ENCODE measurements around the gene RTCB. TPM values are rescaled to one million over a fixed set of nuclear protein-coding genes. Genes with fewer than 3 reads are reported as not detected.
A peak's percentile ranks its signal among the peaks of the same experiment; 100 is the strongest.

RTCB gene
- 100 to 1,000 TPM in 3 of 4 donors, 10 to 100 TPM in 1; 75.7 to 206 (median 123) TPM for polyA plus RNA-seq
- long read RNA-seq, donor 1, transcript RTCB-205 (5 exons, 767 nt), result minor isoform, 8 of 87 reads
- long read RNA-seq, donor 1, transcript RTCB-201 (12 exons, 2,027 nt), result major isoform, 55 of 87 reads
- long read RNA-seq, donor 1, partial matches to known transcripts, result 23 of 87 reads
- long read RNA-seq, donor 1, other reads (novel, unspliced or antisense), result 0 of 87 reads
- long read RNA-seq, donor 2, transcript RTCB-201 (12 exons, 2,027 nt), result major isoform, 15 of 16 reads
- long read RNA-seq, donor 2, partial matches to known transcripts, result 0 of 16 reads
- long read RNA-seq, donor 2, other reads (novel, unspliced or antisense), result 0 of 16 reads
- long read RNA-seq, donor 3, transcript RTCB-201 (12 exons, 2,027 nt), result major isoform, 10 of 29 reads
- long read RNA-seq, donor 3, transcript RTCB-205 (5 exons, 767 nt), result minor isoform, 8 of 29 reads
- long read RNA-seq, donor 3, partial matches to known transcripts, result 11 of 29 reads
- long read RNA-seq, donor 3, other reads (novel, unspliced or antisense), result 0 of 29 reads
- long read RNA-seq, donor 4, partial matches to known transcripts, result 0 of 1 reads
- long read RNA-seq, donor 4, other reads (novel, unspliced or antisense), result 0 of 1 reads
- long read RNA-seq, donor 5, partial matches to known transcripts, result 8 of 11 reads
- long read RNA-seq, donor 5, other reads (novel, unspliced or antisense), result 0 of 11 reads
- long read RNA-seq, donor 6, transcript RTCB-201 (12 exons, 2,027 nt), result major isoform, 26 of 37 reads
- long read RNA-seq, donor 6, partial matches to known transcripts, result 8 of 37 reads
- long read RNA-seq, donor 6, other reads (novel, unspliced or antisense), result 0 of 37 reads
- long read RNA-seq, donor 7, transcript RTCB-201 (12 exons, 2,027 nt), result major isoform, 24 of 49 reads
- long read RNA-seq, donor 7, partial matches to known transcripts, result 21 of 49 reads
- long read RNA-seq, donor 7, other reads (novel, unspliced or antisense), result 0 of 49 reads
- long read RNA-seq, donor 8, partial matches to known transcripts, result 0 of 4 reads
- long read RNA-seq, donor 8, other reads (novel, unspliced or antisense), result 0 of 4 reads
- long read RNA-seq, donor 9, partial matches to known transcripts, result 0 of 4 reads
- long read RNA-seq, donor 9, other reads (novel, unspliced or antisense), result 0 of 4 reads
- long read RNA-seq, donor 10, transcript RTCB-201 (12 exons, 2,027 nt), result major isoform, 20 of 36 reads
- long read RNA-seq, donor 10, partial matches to known transcripts, result 14 of 36 reads
- long read RNA-seq, donor 10, other reads (novel, unspliced or antisense), result 0 of 36 reads

DNA sequence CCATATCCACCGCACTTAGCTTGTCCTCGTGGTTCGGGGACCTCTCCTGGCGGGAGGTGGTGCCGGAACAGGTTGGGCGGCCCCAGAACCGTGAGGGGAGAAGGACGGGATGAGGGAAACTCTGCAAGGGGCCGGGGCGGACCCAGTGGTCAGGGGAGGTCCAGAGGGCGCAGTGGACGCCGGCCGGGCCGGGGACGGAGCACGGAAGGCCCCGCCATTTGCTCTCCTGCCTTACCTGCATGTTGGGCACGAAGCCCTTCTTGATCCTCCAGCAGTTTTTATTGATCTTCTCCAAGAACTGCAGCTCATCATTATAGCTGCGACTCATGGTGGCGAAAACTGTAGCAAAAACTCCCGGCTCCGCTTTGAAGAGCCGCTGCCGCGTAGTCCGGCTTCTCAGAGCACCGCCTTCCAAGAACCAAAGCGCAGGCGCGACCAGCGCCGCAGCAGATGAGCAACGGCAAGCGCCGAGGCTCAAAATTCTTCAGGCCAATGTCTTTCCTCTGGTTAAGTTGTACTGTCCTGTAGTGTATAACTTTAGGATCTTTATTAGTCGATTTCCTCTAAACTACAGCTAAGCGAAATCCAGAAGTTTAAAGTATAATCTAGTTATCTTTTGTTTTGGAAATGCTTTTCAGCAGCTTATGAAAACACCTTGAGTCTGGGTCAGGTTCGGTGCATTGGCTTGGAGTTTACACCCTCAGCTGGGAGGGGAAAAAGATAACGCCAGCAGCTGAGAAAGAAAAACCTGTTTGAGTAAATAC is at the start of gene RTCB:
TSS of gene RTCB (minus strand) at position 419 of the 764 bp plus-strand sequence. CDS start at position 328, 91 bp downstream.
- H3K4me1 ChIP-seq (ENCODE audit: control insufficient read depth in 3 of 3, insufficient read depth in 2 of 3, low read depth in 1 of 3, low read length in 2 of 3), result peaks cover 4 to 21% (median 16%) of the 10 kb centered on the region in 3 donors
- H3K9me3 ChIP-seq (ENCODE audit: control insufficient read depth in 2 of 2, insufficient read depth in 1 of 2, low read depth in 1 of 2, low read length in 1 of 2), result no peaks in the 10 kb centered on the region
- FAIRE-seq (no peak), DNase-seq (peak; percentile 92 to 99)
- peak within 1 kb of the TSS; percentile 65 to 83 (median 80) for H3K27ac ChIP-seq (ENCODE audit: low read depth in 1 of 3, low read length in 2 of 3)
- no peaks in the 10 kb centered on the region for H3K27me3 ChIP-seq (ENCODE audit: control insufficient read depth in 3 of 3, insufficient read depth in 3 of 3, low read length in 3 of 3)
- WGBS, 3 donors, result 0 to 2% (median 1%) methylated on average over 40 of the region's 40 CpGs
- peak within 1 kb of the TSS; percentile 75 to 97 (median 94) for H3K4me3 ChIP-seq (ENCODE audit: low read depth in 1 of 3, low read length in 3 of 3)
- peaks cover 4 to 7% (median 6%) of the 10 kb centered on the region in 3 donors for H3K36me3 ChIP-seq (ENCODE audit: control insufficient read depth in 3 of 3, insufficient read depth in 2 of 3, low read depth in 1 of 3, low read length in 3 of 3)

DNA sequence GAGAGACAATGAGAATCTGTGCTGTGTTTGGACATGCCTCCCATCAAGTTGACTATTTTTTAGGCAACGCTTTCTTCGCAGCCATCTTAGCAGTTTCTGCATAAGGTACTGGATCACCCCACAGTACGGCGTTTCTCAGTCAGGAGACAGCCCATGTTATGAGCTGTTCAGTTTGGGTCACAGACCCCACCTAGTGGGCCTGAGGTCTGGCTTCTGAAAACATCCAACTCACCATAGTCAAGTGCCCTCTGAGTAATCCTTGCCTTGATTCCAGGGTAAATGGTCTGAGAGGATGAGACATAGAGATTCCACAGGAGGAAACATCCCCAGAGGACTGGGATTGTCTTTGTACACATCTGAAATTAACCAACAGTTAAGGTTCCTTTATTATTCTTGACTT is 45.0 kb upstream of the RTCB start:
- Histone ChIP-seq H3K27ac (ENCODE audit: low read depth in 1 of 3, low read length in 2 of 3) (no peak overlapping the region), H3K36me3 (ENCODE audit: control insufficient read depth in 3 of 3, insufficient read depth in 2 of 3, low read depth in 1 of 3, low read length in 3 of 3) (no peaks in the 10 kb centered on the region), H3K4me3 (ENCODE audit: low read depth in 1 of 3, low read length in 3 of 3) (no peak overlapping the region), H3K9me3 (ENCODE audit: control insufficient read depth in 2 of 2, insufficient read depth in 1 of 2, low read depth in 1 of 2, low read length in 1 of 2) (no peaks in the 10 kb centered on the region), H3K4me1 (ENCODE audit: control insufficient read depth in 3 of 3, insufficient read depth in 2 of 3, low read depth in 1 of 3, low read length in 2 of 3) (no peaks in the 10 kb centered on the region), H3K27me3 (ENCODE audit: control insufficient read depth in 3 of 3, insufficient read depth in 3 of 3, low read length in 3 of 3) (peaks cover 0 to 4% (median 4%) of the 10 kb centered on the region in 3 donors)
- 87 to 90% (median 90%) methylated on average over 4 of the region's 4 CpGs for WGBS, 3 donors
- DNase-seq, result no peak
- no peak for FAIRE-seq

DNA sequence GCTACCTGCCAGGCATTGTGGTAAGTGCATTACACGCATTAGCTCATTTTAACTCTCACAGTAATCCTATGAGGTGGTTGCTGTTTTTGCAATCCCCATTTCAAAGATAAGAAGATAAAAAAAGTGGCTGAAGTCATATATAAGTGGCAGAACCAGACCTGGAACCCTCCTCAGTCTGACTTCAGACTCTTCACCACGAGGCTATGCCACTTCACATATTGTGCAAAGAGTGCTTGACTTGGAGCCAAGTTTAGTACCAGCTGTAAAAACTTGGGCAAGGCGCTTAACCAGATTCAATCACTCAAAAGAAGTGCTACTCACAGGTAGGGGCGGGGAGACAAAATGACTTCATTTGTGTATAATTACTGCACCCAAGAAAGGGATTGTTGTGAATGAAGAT is 36.9 kb upstream of the RTCB start:
- DNase-seq (peak in 1 of 2 donors; percentile 13), FAIRE-seq (no peak)
- WGBS, 3 donors, result 17 to 52% (median 27%) methylated on average over 4 of the region's 4 CpGs
- H3K27ac ChIP-seq (ENCODE audit: low read depth in 1 of 3, low read length in 2 of 3), result no peak overlapping the region
- H3K9me3 ChIP-seq (ENCODE audit: control insufficient read depth in 2 of 2, insufficient read depth in 1 of 2, low read depth in 1 of 2, low read length in 1 of 2), result no peaks in the 10 kb centered on the region
- H3K4me1 ChIP-seq (ENCODE audit: control insufficient read depth in 3 of 3, insufficient read depth in 2 of 3, low read depth in 1 of 3, low read length in 2 of 3), result no peaks in the 10 kb centered on the region
- H3K36me3 ChIP-seq (ENCODE audit: control insufficient read depth in 3 of 3, insufficient read depth in 2 of 3, low read depth in 1 of 3, low read length in 3 of 3), result no peaks in the 10 kb centered on the region
- H3K27me3 ChIP-seq (ENCODE audit: control insufficient read depth in 3 of 3, insufficient read depth in 3 of 3, low read length in 3 of 3), result no peaks in the 10 kb centered on the region
- no peak overlapping the region for H3K4me3 ChIP-seq (ENCODE audit: low read depth in 1 of 3, low read length in 3 of 3)

DNA sequence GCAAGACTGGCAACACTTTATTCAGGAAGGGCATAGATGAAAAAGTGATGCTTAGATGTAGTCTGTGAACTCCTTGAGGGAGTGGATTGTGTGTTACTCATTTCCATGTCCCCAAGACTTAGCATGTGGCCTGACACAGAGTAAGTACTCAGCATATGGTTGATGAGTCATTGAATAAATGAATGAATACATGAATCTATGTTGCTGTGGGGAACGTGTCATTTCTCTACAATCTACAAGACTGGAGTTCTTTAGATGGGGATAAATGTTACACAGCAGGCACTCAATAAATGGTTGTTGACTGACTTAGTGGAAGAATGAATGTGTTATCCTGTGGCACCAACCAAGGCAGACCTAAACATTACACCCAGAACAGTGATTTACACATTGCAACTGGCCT is 34.3 kb upstream of the RTCB start:
- no peak for DNase-seq
- Histone ChIP-seq H3K4me1 (ENCODE audit: control insufficient read depth in 3 of 3, insufficient read depth in 2 of 3, low read depth in 1 of 3, low read length in 2 of 3) (no peaks in the 10 kb centered on the region), H3K36me3 (ENCODE audit: control insufficient read depth in 3 of 3, insufficient read depth in 2 of 3, low read depth in 1 of 3, low read length in 3 of 3) (no peaks in the 10 kb centered on the region), H3K9me3 (ENCODE audit: control insufficient read depth in 2 of 2, insufficient read depth in 1 of 2, low read depth in 1 of 2, low read length in 1 of 2) (no peaks in the 10 kb centered on the region), H3K27me3 (ENCODE audit: control insufficient read depth in 3 of 3, insufficient read depth in 3 of 3, low read length in 3 of 3) (no peaks in the 10 kb centered on the region), H3K4me3 (ENCODE audit: low read depth in 1 of 3, low read length in 3 of 3) (no peak overlapping the region), H3K27ac (ENCODE audit: low read depth in 1 of 3, low read length in 2 of 3) (no peak overlapping the region)
- no peak for FAIRE-seq
- 33 to 60% (median 37%) methylated on average over 1 of the region's 1 CpG for WGBS, 3 donors

DNA sequence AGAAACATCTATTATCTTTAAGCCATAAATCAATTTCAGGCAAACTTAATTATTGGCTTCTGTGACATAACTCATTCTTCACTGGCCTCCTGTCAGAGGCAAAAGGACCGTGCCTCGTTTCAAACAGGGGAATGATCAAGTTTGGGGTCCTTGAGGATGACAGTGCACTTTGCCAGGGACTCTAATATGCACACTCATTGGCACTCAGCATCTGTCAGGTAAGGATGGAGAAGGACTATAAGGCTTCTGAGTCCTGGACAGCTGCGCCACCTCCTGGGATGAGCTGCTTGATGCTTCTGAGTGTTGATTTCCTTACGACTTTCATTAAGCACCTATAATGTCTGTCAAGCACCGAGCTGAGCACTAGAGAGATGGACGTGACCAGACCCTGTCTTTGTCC is 32.0 kb upstream of the RTCB start:
- DNase-seq (peak; percentile 18 to 69), FAIRE-seq (no peak)
- H3K4me1 ChIP-seq (ENCODE audit: control insufficient read depth in 3 of 3, insufficient read depth in 2 of 3, low read depth in 1 of 3, low read length in 2 of 3), result no peaks in the 10 kb centered on the region
- peaks cover 0 to 3% (median 0%) of the 10 kb centered on the region in 3 donors for H3K27me3 ChIP-seq (ENCODE audit: control insufficient read depth in 3 of 3, insufficient read depth in 3 of 3, low read length in 3 of 3)
- H3K27ac ChIP-seq (ENCODE audit: low read depth in 1 of 3, low read length in 2 of 3), result no peak overlapping the region
- H3K9me3 ChIP-seq (ENCODE audit: control insufficient read depth in 2 of 2, insufficient read depth in 1 of 2, low read depth in 1 of 2, low read length in 1 of 2), result no peaks in the 10 kb centered on the region
- 12 to 43% (median 21%) methylated on average over 6 of the region's 6 CpGs for WGBS, 3 donors
- H3K36me3 ChIP-seq (ENCODE audit: control insufficient read depth in 3 of 3, insufficient read depth in 2 of 3, low read depth in 1 of 3, low read length in 3 of 3), result no peaks in the 10 kb centered on the region
- H3K4me3 ChIP-seq (ENCODE audit: low read depth in 1 of 3, low read length in 3 of 3), result no peak overlapping the region

DNA sequence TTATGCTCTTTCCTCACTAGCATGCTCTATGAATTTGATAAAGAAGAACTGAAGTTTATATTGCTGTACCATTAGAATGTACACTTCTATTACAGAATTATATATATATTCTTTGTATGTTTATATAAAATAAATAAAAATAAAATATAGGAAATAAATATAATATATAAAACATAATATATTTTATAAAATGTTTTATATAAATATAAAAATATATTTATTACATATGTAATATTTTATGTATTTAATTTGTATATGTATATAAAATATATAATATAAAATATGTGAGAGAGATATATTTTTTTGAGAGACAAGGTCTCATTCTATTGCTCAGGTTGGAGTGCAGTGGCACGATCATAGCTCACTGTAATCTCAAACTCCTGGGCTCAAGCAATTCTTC is 18.3 kb upstream of the RTCB start:
- FAIRE-seq (peak; percentile 79), DNase-seq (no peak)
- Histone ChIP-seq H3K9me3 (ENCODE audit: control insufficient read depth in 2 of 2, insufficient read depth in 1 of 2, low read depth in 1 of 2, low read length in 1 of 2) (no peaks in the 10 kb centered on the region), H3K27me3 (ENCODE audit: control insufficient read depth in 3 of 3, insufficient read depth in 3 of 3, low read length in 3 of 3) (peaks cover 0 to 2% (median 0%) of the 10 kb centered on the region in 3 donors), H3K4me1 (ENCODE audit: control insufficient read depth in 3 of 3, insufficient read depth in 2 of 3, low read depth in 1 of 3, low read length in 2 of 3) (no peaks in the 10 kb centered on the region), H3K36me3 (ENCODE audit: control insufficient read depth in 3 of 3, insufficient read depth in 2 of 3, low read depth in 1 of 3, low read length in 3 of 3) (no peaks in the 10 kb centered on the region), H3K27ac (ENCODE audit: low read depth in 1 of 3, low read length in 2 of 3) (no peak overlapping the region), H3K4me3 (ENCODE audit: low read depth in 1 of 3, low read length in 3 of 3) (no peak overlapping the region)
- WGBS, 3 donors, result 79 to 88% (median 87%) methylated on average over 1 of the region's 1 CpG

DNA sequence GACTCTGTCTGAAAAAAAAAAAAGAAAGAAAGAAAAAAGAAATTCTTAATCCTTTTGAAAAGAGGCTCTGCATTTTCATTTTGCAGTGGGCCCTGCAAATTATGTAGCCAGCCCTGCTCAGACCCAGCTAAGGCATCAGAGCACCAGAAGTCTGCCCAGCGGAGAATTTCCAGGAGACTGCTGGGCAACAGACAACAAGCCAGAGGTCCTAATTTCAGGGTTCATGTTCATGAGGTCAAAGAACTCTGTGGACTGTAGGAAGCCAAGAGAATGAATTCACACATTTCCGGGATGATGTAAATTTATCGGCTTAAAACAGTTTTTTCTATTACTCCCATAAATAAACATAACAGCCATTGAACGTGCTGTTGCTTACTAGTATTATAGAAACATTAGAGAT is 14.8 kb upstream of the RTCB start:
- Histone ChIP-seq H3K36me3 (ENCODE audit: control insufficient read depth in 3 of 3, insufficient read depth in 2 of 3, low read depth in 1 of 3, low read length in 3 of 3) (no peaks in the 10 kb centered on the region), H3K4me1 (ENCODE audit: control insufficient read depth in 3 of 3, insufficient read depth in 2 of 3, low read depth in 1 of 3, low read length in 2 of 3) (no peaks in the 10 kb centered on the region), H3K27ac (ENCODE audit: low read depth in 1 of 3, low read length in 2 of 3) (no peak overlapping the region), H3K27me3 (ENCODE audit: control insufficient read depth in 3 of 3, insufficient read depth in 3 of 3, low read length in 3 of 3) (peaks cover 0 to 11% (median 3%) of the 10 kb centered on the region in 3 donors), H3K4me3 (ENCODE audit: low read depth in 1 of 3, low read length in 3 of 3) (no peak overlapping the region), H3K9me3 (ENCODE audit: control insufficient read depth in 2 of 2, insufficient read depth in 1 of 2, low read depth in 1 of 2, low read length in 1 of 2) (no peaks in the 10 kb centered on the region)
- FAIRE-seq, result no peak
- no peak for DNase-seq
- WGBS, 3 donors, result 65 to 78% (median 71%) methylated on average over 4 of the region's 4 CpGs
